GM23248 (cell line): Measurements from ENCODE around the gene DAO.

Experiments
- EZH2 ChIP-seq: fragments of 200-600 bp; sonication (generic); IDR thresholded peaks from 2 replicates; pipeline ENCODE4 v1.6.1; 2018; ENCODE audit warnings: antibody characterized with exemption, mild to moderate bottlenecking; ENCODE audit not compliant: insufficient read depth, poor library complexity, severe bottlenecking
- EZH2phosphoT487 ChIP-seq: fragments of 200-600 bp; sonication (generic); IDR thresholded peaks from 2 replicates; pipeline ENCODE4 v1.6.1; 2018; ENCODE audit warnings: antibody characterized with exemption, moderate library complexity, mild to moderate bottlenecking, low read depth; ENCODE audit not compliant: insufficient read depth

DNA sequence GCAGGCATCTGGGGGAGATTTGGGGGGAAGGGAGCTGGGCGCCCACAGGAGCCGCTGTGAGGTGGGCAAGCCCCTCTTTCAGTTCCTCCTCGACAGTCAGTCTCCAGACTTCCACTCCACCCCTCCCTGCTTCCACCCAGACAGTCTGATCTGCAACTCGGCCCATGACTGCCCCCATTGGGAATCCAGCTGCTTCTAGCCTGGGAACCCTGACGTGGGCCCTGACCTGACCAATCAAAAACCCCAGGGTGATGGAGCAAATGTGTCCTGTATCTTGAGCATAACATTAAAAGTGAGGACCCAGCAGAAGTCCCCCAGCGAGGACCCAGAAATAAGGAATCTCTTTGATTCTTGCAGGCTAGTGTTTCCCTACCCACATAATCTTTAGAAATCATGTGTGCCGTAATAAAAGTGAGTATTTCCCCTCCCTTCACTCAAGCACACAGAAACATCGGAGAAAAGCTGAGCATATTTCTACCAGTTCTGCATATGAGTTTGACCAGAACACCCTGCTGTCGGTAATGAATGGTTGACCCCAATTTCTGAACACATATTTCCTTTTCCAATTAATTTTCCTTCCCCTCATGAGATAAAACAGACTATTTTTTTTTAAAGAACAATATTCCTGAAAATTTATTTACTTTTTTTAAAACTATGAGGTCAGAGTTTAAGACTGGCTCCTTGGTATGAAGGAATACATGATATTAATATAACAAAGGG, 28.9 kb upstream of the DAO start:
- TF ChIP-seq EZH2phosphoT487 (no peak), EZH2 (no peak)
